NT2/D1 (cell line): ENCODE measurements around the gene HSD17B2.

ENCODE experiments used
- SUZ12 ChIP-seq: IDR thresholded peaks from 2 replicates; pipeline ENCODE4 v1.6.1; 2011; ENCODE audit not compliant: insufficient read length, insufficient read depth; ENCODE audit errors: extremely low read depth
- YY1 ChIP-seq: IDR thresholded peaks from 2 replicates; pipeline ENCODE4 v1.6.1; 2011; ENCODE audit not compliant: insufficient read length, insufficient read depth
- ZNF274 ChIP-seq: IDR thresholded peaks from 2 replicates; pipeline ENCODE4 v1.6.1; 2011; ENCODE audit warnings: mild to moderate bottlenecking, low read depth, low read length

- TF ChIP-seq YY1 (no peak), ZNF274 (no peak), SUZ12 (no peak)
Observed at GRCh38 chr16:82024883-82025282, 10.2 kb upstream of the HSD17B2 start.
